Measurements from ENCODE around the gene KRTAP9-9.
"Not testable (repeated sequence)": the region's sequence is repeated elsewhere in the genome, so short reads cannot be mapped to it uniquely, and the experiment has no call there.

Gene KRTAP9-9

GRCh38 chr17:41255381-41256290, at the start of gene KRTAP9-9:
KRTAP9-9 (plus strand) TSS chr17:41255384.
- DNase-seq (ENCODE audit: low read depth in 3 of 3): not testable (repeated sequence)

- no peak for DNase-seq (ENCODE audit: low read depth in 3 of 3)
Observed at GRCh38 chr17:41211845-41212466, 43.2 kb upstream of the KRTAP9-9 start.

- DNase-seq (ENCODE audit: low read depth in 3 of 3): no peak
Observed at GRCh38 chr17:41212524-41213169, 42.5 kb upstream of the KRTAP9-9 start.

- no peak for DNase-seq (ENCODE audit: low read depth in 3 of 3)
Observed at GRCh38 chr17:41215681-41216080, 39.5 kb upstream of the KRTAP9-9 start.

- no peak for DNase-seq (ENCODE audit: low read depth in 3 of 3)
Observed at GRCh38 chr17:41223821-41224220, 31.4 kb upstream of the KRTAP9-9 start.

GRCh38 chr17:41226051-41226450, 29.1 kb upstream of the KRTAP9-9 start:
- no peak for DNase-seq (ENCODE audit: low read depth in 3 of 3)

- DNase-seq (ENCODE audit: low read depth in 3 of 3): not testable (repeated sequence)
Observed at GRCh38 chr17:41226598-41227095, 28.5 kb upstream of the KRTAP9-9 start, which contains the start of gene KRTAP9-2. KRTAP9-2 (plus strand) TSS chr17:41226648; CDS start chr17:41226655, 7 bp downstream.

GRCh38 chr17:41230094-41230493, 25.1 kb upstream of the KRTAP9-9 start:
- no peak for DNase-seq (ENCODE audit: low read depth in 3 of 3)

GRCh38 chr17:41231731-41232130, 23.5 kb upstream of the KRTAP9-9 start:
- no peak for DNase-seq (ENCODE audit: low read depth in 3 of 3)

GRCh38 chr17:41232399-41233105, 22.6 kb upstream of the KRTAP9-9 start, which contains the start of gene KRTAP9-3:
KRTAP9-3 (plus strand) TSS chr17:41232449; CDS start chr17:41232502, 53 bp downstream.
- DNase-seq (ENCODE audit: low read depth in 3 of 3): not testable (repeated sequence)

- DNase-seq (ENCODE audit: low read depth in 3 of 3): not testable (repeated sequence)
Observed at GRCh38 chr17:41237116-41237515, 18.1 kb upstream of the KRTAP9-9 start.

- not testable (repeated sequence) for DNase-seq (ENCODE audit: low read depth in 3 of 3)
Observed at GRCh38 chr17:41237949-41238437, 17.2 kb upstream of the KRTAP9-9 start, which contains the start of gene KRTAP9-8. KRTAP9-8 (plus strand) TSS chr17:41237999; CDS start chr17:41238052, 53 bp downstream.

- not testable (repeated sequence) for DNase-seq (ENCODE audit: low read depth in 3 of 3)
Observed at GRCh38 chr17:41246995-41247787, 8.0 kb upstream of the KRTAP9-9 start.

GRCh38 chr17:41249637-41250240, 5.4 kb upstream of the KRTAP9-9 start, which contains the start of gene KRTAP9-4:
KRTAP9-4 (plus strand) TSS chr17:41249687; CDS start chr17:41249721, 34 bp downstream.
- DNase-seq (ENCODE audit: low read depth in 3 of 3): not testable (repeated sequence)

GRCh38 chr17:41251261-41251660, 3.9 kb upstream of the KRTAP9-9 start:
- DNase-seq (ENCODE audit: low read depth in 3 of 3): no peak

- DNase-seq (ENCODE audit: low read depth in 3 of 3): no peak
Observed at GRCh38 chr17:41254861-41255260, 323 bp upstream of the KRTAP9-9 start.

GRCh38 chr17:41256291-41256685, 1.1 kb downstream of the KRTAP9-9 start:
- DNase-seq (ENCODE audit: low read depth in 3 of 3): no peak

- no peak for DNase-seq (ENCODE audit: low read depth in 3 of 3)
Observed at GRCh38 chr17:41258406-41258805, 3.2 kb downstream of the KRTAP9-9 start.

GRCh38 chr17:41263212-41263611, 8.0 kb downstream of the KRTAP9-9 start:
- no peak for DNase-seq (ENCODE audit: low read depth in 3 of 3)

GRCh38 chr17:41264599-41264998, 9.4 kb downstream of the KRTAP9-9 start:
- no peak for DNase-seq (ENCODE audit: low read depth in 3 of 3)
